H1 (cell line): Measurements from ENCODE around the gene MAPK9. TPM values are rescaled to one million over a fixed set of nuclear protein-coding genes. Genes with fewer than 3 reads are reported as not detected.

Experiments
- CTCF ChIA-PET: fragments of 300-600 bp; sonication (Branson Sonifier 250); formaldehyde crosslinking; loops from one replicate; lab custom pipeline; 2021; ENCODE audit not compliant: partially characterized antibody; lab: Charles Lee
- POLR2A ChIA-PET: fragments of 300-600 bp; sonication (Branson Sonifier 250); formaldehyde crosslinking; loops from one replicate; lab custom pipeline; 2021; ENCODE audit warnings: inconsistent platforms; ENCODE audit not compliant: partially characterized antibody; lab: Charles Lee
- DNase-seq, 2 experiments: peaks; one replicate each; pipeline versions ENCODE4 v3.0.0 to v3.0.0-alpha.2; 2010 to 2022; ENCODE audit warnings: low spot score in 2 of 2, low read depth in 1 of 2, mixed read lengths in 1 of 2
- FAIRE-seq: peaks from 2 replicates; lab custom pipeline; 2011; peaks lifted over from hg19 to GRCh38; lab: Jason Lieb, UNC
- H2AFZ ChIP-seq: 2 replicates; pipeline ENCODE4 v1.8.1; 2012; ENCODE audit warnings: low read length, inconsistent platforms
- H2AK5ac ChIP-seq: 2 replicates; pipeline ENCODE4 v1.6.1; 2013; ENCODE audit warnings: low read depth, low read length
- H2BK120ac ChIP-seq: replicated peaks from 2 replicates; pipeline ENCODE3; 2013; ENCODE audit warnings: low read depth, low read length, inconsistent platforms
- H2BK12ac ChIP-seq: 2 replicates; pipeline ENCODE4 v1.6.1; 2013; ENCODE audit warnings: low read depth, low read length
- H2BK15ac ChIP-seq: 2 replicates; pipeline ENCODE4 v1.6.1; 2013; ENCODE audit warnings: low read length
- H2BK20ac ChIP-seq: 2 replicates; pipeline ENCODE4 v1.6.1; 2013; ENCODE audit warnings: low read length
- H2BK5ac ChIP-seq: 2 replicates; pipeline ENCODE4 v1.6.1; 2013; ENCODE audit warnings: low read depth, low read length
- H3K14ac ChIP-seq: 2 replicates; pipeline ENCODE4 v1.6.1; 2013; ENCODE audit warnings: inconsistent platforms; ENCODE audit not compliant: insufficient read length
- H3K18ac ChIP-seq: 2 replicates; pipeline ENCODE4 v1.6.1; 2013; ENCODE audit warnings: low read length; ENCODE audit errors: extremely low read depth
- H3K23ac ChIP-seq: 2 replicates; pipeline ENCODE4 v1.6.1; 2013; ENCODE audit warnings: inconsistent platforms; ENCODE audit not compliant: insufficient read length
- H3K23me2 ChIP-seq: 2 replicates; pipeline ENCODE4 v1.6.1; 2013; ENCODE audit warnings: low read depth, low read length
- H3K27ac ChIP-seq: 2 replicates; pipeline ENCODE4 v1.6.1; 2011; ENCODE audit warnings: low read depth, low read length, inconsistent platforms
- H3K27me3 ChIP-seq, 4 experiments: replicated peaks in 1 of 4; 1 replicate in 1 of 4; 2 replicates in 3 of 4; pipeline versions ENCODE4 v1.6.1 to v1.8.1; 2011 to 2013; ENCODE audit warnings: low read length in 3 of 4, mild to moderate bottlenecking in 3 of 4, inconsistent platforms in 2 of 4, mixed read lengths in 2 of 4, moderate library complexity in 1 of 4; ENCODE audit not compliant: control insufficient read depth in 3 of 4, insufficient read depth in 3 of 4; ENCODE audit errors: extremely low read depth in 1 of 4
- H3K36me3 ChIP-seq, 4 experiments: 2 replicates each; pipeline versions ENCODE4 v1.6.1 to v1.8.1; 2011 to 2013; ENCODE audit warnings: mild to moderate bottlenecking in 4 of 4, low read length in 3 of 4, moderate library complexity in 2 of 4, control low read depth in 1 of 4, inconsistent platforms in 1 of 4; ENCODE audit not compliant: insufficient read depth in 4 of 4, control insufficient read depth in 2 of 4
- H3K4ac ChIP-seq: replicated peaks from 2 replicates; pipeline ENCODE3; 2013; ENCODE audit warnings: low read length, low read depth, mixed read lengths, inconsistent platforms; ENCODE audit not compliant: insufficient read length
- H3K4me1 ChIP-seq, 4 experiments: replicated peaks in 1 of 4; 1 replicate in 1 of 4; 2 replicates in 3 of 4; pipeline versions ENCODE4 v1.6.1 to v1.8.1; 2011 to 2013; ENCODE audit warnings: low read length in 3 of 4, inconsistent platforms in 2 of 4, mixed read lengths in 1 of 4; ENCODE audit not compliant: insufficient read depth in 4 of 4, control insufficient read depth in 3 of 4
- H3K4me2 ChIP-seq, 2 experiments: 2 replicates each; pipeline versions ENCODE4 v1.6.1 to v1.8.1; 2011 to 2013; ENCODE audit warnings: low read depth in 2 of 2, low read length in 2 of 2, control low read depth in 1 of 2, inconsistent platforms in 1 of 2, mild to moderate bottlenecking in 1 of 2; ENCODE audit not compliant: insufficient read depth in 1 of 2
- H3K4me3 ChIP-seq, 4 experiments: fragments of 200-600, 300-600 bp in 1 of 4; sonication (generic), shearing (Covaris generic), sonication (Bioruptor Twin) in 1 of 4; 2 replicates each; pipeline versions ENCODE4 v1.5.1 to v1.8.1; 2011 to 2016; ENCODE audit warnings: low read length in 4 of 4, low read depth in 3 of 4, control low read depth in 2 of 4, inconsistent platforms in 2 of 4, mild to moderate bottlenecking in 2 of 4, mixed read lengths in 1 of 4, moderate library complexity in 1 of 4; ENCODE audit not compliant: insufficient read depth in 2 of 4; ENCODE audit errors: extremely low read depth in 1 of 4
- H3K56ac ChIP-seq: replicated peaks from 2 replicates; pipeline ENCODE3; 2013; ENCODE audit warnings: low read depth, mild to moderate bottlenecking, mixed read lengths, low read length, inconsistent platforms; ENCODE audit not compliant: insufficient read length
- H3K79me1 ChIP-seq: 2 replicates; pipeline ENCODE4 v1.6.1; 2013; ENCODE audit warnings: low read depth, low read length, control low read depth
- H3K79me2 ChIP-seq, 2 experiments: 2 replicates each; pipeline versions ENCODE4 v1.6.1 to v1.8.1; 2012 to 2013; ENCODE audit warnings: low read length in 2 of 2, mild to moderate bottlenecking in 2 of 2, inconsistent platforms in 1 of 2; ENCODE audit not compliant: insufficient read depth in 2 of 2, control insufficient read depth in 1 of 2
- H3K9ac ChIP-seq, 4 experiments: replicated peaks in 1 of 4; 1 replicate in 1 of 4; 2 replicates in 3 of 4; pipeline versions ENCODE4 v1.6.1 to v1.8.1; 2011 to 2013; ENCODE audit warnings: low read depth in 3 of 4, low read length in 3 of 4, control low read depth in 2 of 4, mild to moderate bottlenecking in 2 of 4, moderate library complexity in 2 of 4, inconsistent platforms in 1 of 4; ENCODE audit errors: extremely low read depth in 1 of 4
- H3K9me3 ChIP-seq, 2 experiments: 2 replicates each; pipeline versions ENCODE4 v1.6.1 to v1.8.1; 2012 to 2013; ENCODE audit warnings: mild to moderate bottlenecking in 2 of 2, moderate library complexity in 2 of 2, control low read depth in 1 of 2, inconsistent platforms in 1 of 2, low read depth in 1 of 2, low read length in 1 of 2, mixed read lengths in 1 of 2; ENCODE audit not compliant: insufficient read depth in 2 of 2
- H4K20me1 ChIP-seq, 2 experiments: replicated peaks in 1 of 2; 2 replicates each; pipeline versions ENCODE3 to v1.8.1; 2011 to 2013; ENCODE audit warnings: inconsistent platforms in 2 of 2, low read length in 2 of 2, mild to moderate bottlenecking in 1 of 2; ENCODE audit not compliant: insufficient read depth in 2 of 2, control insufficient read depth in 1 of 2
- H4K5ac ChIP-seq: 2 replicates; pipeline ENCODE4 v1.6.1; 2013; ENCODE audit warnings: low read length, low read depth, mixed read lengths, inconsistent platforms; ENCODE audit not compliant: insufficient read length
- H4K8ac ChIP-seq: 2 replicates; pipeline ENCODE4 v1.8.0; 2013; ENCODE audit warnings: mild to moderate bottlenecking, moderate library complexity, low read length, inconsistent platforms; ENCODE audit not compliant: insufficient read depth; ENCODE audit errors: extremely low read depth
- H4K91ac ChIP-seq: replicated peaks from 2 replicates; pipeline ENCODE3; 2013; ENCODE audit warnings: low read length, mixed read lengths, inconsistent platforms; ENCODE audit not compliant: insufficient read length
- ATF3 ChIP-seq: IDR thresholded peaks from 2 replicates; pipeline ENCODE4 v1.6.1; 2011; ENCODE audit warnings: low read depth, mild to moderate bottlenecking, low read length; ENCODE audit not compliant: insufficient read depth
- BRCA1 ChIP-seq: IDR thresholded peaks from 2 replicates; pipeline ENCODE4 v1.6.1; 2012; ENCODE audit warnings: low read depth, low read length, improper control_type of control experiment
- CEBPB ChIP-seq: IDR thresholded peaks from 2 replicates; pipeline ENCODE4 v1.6.1; 2012; ENCODE audit warnings: low read depth, low read length
- EZH2 ChIP-seq: fragments of 200-600 bp; sonication (generic); IDR thresholded peaks from 2 replicates; pipeline ENCODE4 v1.7.1; 2012; ENCODE audit warnings: low read depth, mild to moderate bottlenecking, moderate library complexity, low read length, inconsistent platforms; ENCODE audit not compliant: severe bottlenecking
- KDM4A ChIP-seq: IDR thresholded peaks from one replicate; pipeline ENCODE4 v1.7.1; 2012; ENCODE audit warnings: low read depth, mild to moderate bottlenecking, moderate library complexity, low read length, inconsistent platforms; ENCODE audit not compliant: severe bottlenecking
- SIN3A ChIP-seq, 2 experiments: IDR thresholded peaks in 1 of 2; conservative IDR thresholded peaks in 1 of 2; 2 replicates each; pipeline ENCODE4 v1.6.1; 2011 to 2012; ENCODE audit warnings: low read length in 2 of 2, improper control_type of control experiment in 1 of 2, low read depth in 1 of 2, mild to moderate bottlenecking in 1 of 2
- SIX5 ChIP-seq: IDR thresholded peaks from 2 replicates; pipeline ENCODE4 v1.6.1; 2011; ENCODE audit warnings: mild to moderate bottlenecking, low read depth, low read length
- SRF ChIP-seq: IDR thresholded peaks from 2 replicates; pipeline ENCODE4 v1.6.1; 2011; ENCODE audit warnings: mild to moderate bottlenecking, low read depth, low read length, moderate library complexity
- TCF12 ChIP-seq: IDR thresholded peaks from 2 replicates; pipeline ENCODE4 v1.6.1; 2011; ENCODE audit warnings: low read depth, mild to moderate bottlenecking, low read length
- YY1 ChIP-seq: IDR thresholded peaks from 2 replicates; pipeline ENCODE4 v1.6.1; 2011; ENCODE audit warnings: low read depth, mild to moderate bottlenecking, low read length
- WGBS, 2 experiments: shearing (Covaris generic) in 1 of 2; methylation state at CpG; one replicate each; pipeline versions ENCODE4 v1.1.6 to v1.1.7; 2013 to 2015; ENCODE audit warnings: low lambda C conversion rate in 2 of 2, mixed read lengths in 2 of 2, inconsistent platforms in 1 of 2, low coverage in 1 of 2, missing lambda C conversion rate in 1 of 2; ENCODE audit not compliant: insufficient replicate concordance in 2 of 2, insufficient coverage in 1 of 2, insufficient read length in 1 of 2; ENCODE audit errors: extremely low coverage in 1 of 2, missing lambda C conversion rate in 1 of 2; 5-methylcytosine and 5-hydroxymethylcytosine counted together
- polyA plus RNA-seq, 7 experiments: library from polyadenylated mRNA; depleted of rRNA in 3 of 7; stranded (reverse) in 5 of 7; unstranded in 2 of 7; fragments of >200 nt in 5 of 7; fragments of 200-250 nt in 2 of 7; gene quantifications; 1 replicate in 5 of 7; 2 replicates in 1 of 7; 4 replicates in 1 of 7; pipeline versions ENCODE4 v1.2.1 to v1.2.3, GENCODE V29; 2011 to 2013; ENCODE audit warnings: missing spikeins in 2 of 7, mixed read lengths in 2 of 7
- total RNA-seq: library from RNA; stranded (reverse); fragmentation: NEBNext Ultra II Directional; extraction: Animal tissue kit (Norgen Biotek cat#: 25700); gene quantifications from 2 replicates; pipeline ENCODE4 v1.2.1, GENCODE V29; 2021

The MAPK9 gene
- total and polyA plus RNA-seq, 2 of the 8 experiments (the other 6 are each of a cell fraction or from before 2014, with no cell fraction given): 22.3 to 43.7 TPM

- Histone ChIP-seq H3K4me2 (no peak overlapping the region), H2BK20ac (no peak overlapping the region), H2BK15ac (no peak overlapping the region), H2BK12ac (no peak overlapping the region), H3K27me3 (peaks cover 8 to 31% (median 21%) of the 10 kb centered on the region in 4 experiments; a peak in 6 of 7 replicates), H4K91ac (no peak overlapping the region), H3K14ac (no peak overlapping the region), H3K23ac (no peak overlapping the region), H3K18ac (no peak overlapping the region), H3K4me1 (peaks cover 0 to 8% (median 4%) of the 10 kb centered on the region in 4 experiments; a peak in 4 of 7 replicates), H3K79me2 (no peaks in the 10 kb centered on the region), H2AFZ (no peak overlapping the region), H3K9me3 (peaks cover 2% of the 10 kb centered on the region in 2 experiments; a peak in 1 of 4 replicates), H3K23me2 (peaks cover 11% of the 10 kb centered on the region), H2AK5ac (no peak overlapping the region), H2BK120ac (no peak overlapping the region), H4K8ac (no peak overlapping the region), H4K5ac (no peak overlapping the region), H3K79me1 (no peaks in the 10 kb centered on the region), H3K4me3 (no peak overlapping the region), H3K56ac (no peak overlapping the region), H2BK5ac (no peak overlapping the region), H3K27ac (no peak overlapping the region), H3K4ac (no peak overlapping the region), H3K36me3 (no peaks in the 10 kb centered on the region), H3K9ac (no peak overlapping the region), H4K20me1 (peaks cover 0 to 14% of the 10 kb centered on the region in 2 experiments)
- no peak for TF ChIP-seq EZH2
- TF ChIP-seq SIX5: no peak
- TF ChIP-seq SIN3A (conservative IDR thresholded peaks at IDR 0.05 in 1 of 2, IDR thresholded peaks at IDR 0.05 in 1 of 2; ENCODE audit: low read depth in 1 of 2, low read length in 2 of 2): no peak
- no peak for TF ChIP-seq YY1
- TF ChIP-seq TCF12: no peak
- TF ChIP-seq CEBPB: no peak
- TF ChIP-seq ATF3: no peak
- TF ChIP-seq KDM4A: no peak
- no peak for TF ChIP-seq SRF
- no peak for TF ChIP-seq BRCA1
- CTCF ChIA-PET: interaction anchor here (0.6 to 6.5 kb wide), 6 partner anchors 14 to 259 kb away, joined by 3 to 61 read pairs (median 4); no protein-coding TSS in a partner anchor
- no peak for DNase-seq
- FAIRE-seq: no peak
- 96% methylated on average over 3 of the region's 4 CpGs; no CpG with 5 or more reads in 1 of the 2 experiments for WGBS, 2 experiments
- POLR2A ChIA-PET: no interaction called here
These were observed 80.2 kb downstream of the MAPK9 start for GRCh38 chr5:180211761-180212035.
